Measurements from ENCODE around the gene ALCAM.

Gene ALCAM

DNA sequence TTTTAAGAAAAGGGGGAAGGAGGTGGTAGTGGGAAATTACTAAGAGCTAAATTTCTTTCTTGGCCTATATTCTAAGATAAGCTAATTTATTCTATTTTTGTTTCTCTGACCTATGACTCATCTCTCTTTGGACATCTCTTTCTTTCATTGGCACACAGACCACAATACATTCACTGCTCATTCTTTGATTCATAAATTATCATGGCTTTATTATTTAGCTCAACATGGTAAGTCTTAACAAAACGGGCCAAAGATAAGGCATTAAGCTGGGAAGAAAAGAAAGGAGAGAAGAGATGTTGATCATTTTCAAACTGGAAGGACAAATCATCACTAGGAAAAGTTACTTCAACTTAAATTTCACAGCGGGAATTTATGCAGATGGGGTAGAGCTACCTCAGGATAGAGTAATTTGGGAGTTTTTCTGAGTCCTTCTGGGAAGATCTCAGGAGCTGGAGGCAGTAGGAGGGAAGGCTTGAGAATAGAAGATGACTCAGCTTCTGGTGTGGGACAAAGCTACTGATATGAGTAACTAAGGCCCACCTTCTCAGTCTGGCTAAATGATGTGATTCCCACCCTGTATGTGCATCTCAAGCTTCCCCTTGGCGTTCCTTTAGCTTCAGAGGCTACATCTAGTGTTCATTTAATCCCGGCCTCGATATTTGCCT is 7.5 kb upstream of the ALCAM start:
- TF ChIP-seq, protein P1, sequence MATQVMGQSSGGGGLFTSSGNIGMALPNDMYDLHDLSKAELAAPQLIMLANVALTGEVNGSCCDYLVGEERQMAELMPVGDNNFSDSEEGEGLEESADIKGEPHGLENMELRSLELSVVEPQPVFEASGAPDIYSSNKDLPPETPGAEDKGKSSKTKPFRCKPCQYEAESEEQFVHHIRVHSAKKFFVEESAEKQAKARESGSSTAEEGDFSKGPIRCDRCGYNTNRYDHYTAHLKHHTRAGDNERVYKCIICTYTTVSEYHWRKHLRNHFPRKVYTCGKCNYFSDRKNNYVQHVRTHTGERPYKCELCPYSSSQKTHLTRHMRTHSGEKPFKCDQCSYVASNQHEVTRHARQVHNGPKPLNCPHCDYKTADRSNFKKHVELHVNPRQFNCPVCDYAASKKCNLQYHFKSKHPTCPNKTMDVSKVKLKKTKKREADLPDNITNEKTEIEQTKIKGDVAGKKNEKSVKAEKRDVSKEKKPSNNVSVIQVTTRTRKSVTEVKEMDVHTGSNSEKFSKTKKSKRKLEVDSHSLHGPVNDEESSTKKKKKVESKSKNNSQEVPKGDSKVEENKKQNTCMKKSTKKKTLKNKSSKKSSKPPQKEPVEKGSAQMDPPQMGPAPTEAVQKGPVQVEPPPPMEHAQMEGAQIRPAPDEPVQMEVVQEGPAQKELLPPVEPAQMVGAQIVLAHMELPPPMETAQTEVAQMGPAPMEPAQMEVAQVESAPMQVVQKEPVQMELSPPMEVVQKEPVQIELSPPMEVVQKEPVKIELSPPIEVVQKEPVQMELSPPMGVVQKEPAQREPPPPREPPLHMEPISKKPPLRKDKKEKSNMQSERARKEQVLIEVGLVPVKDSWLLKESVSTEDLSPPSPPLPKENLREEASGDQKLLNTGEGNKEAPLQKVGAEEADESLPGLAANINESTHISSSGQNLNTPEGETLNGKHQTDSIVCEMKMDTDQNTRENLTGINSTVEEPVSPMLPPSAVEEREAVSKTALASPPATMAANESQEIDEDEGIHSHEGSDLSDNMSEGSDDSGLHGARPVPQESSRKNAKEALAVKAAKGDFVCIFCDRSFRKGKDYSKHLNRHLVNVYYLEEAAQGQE (IDR thresholded peaks at IDR 0.05; ENCODE audit: low read depth) = no peak
- TF ChIP-seq CEBPB (IDR thresholded peaks at IDR 0.05) (no peak), TAF1 (IDR thresholded peaks at IDR 0.05; ENCODE audit: low read depth) (no peak), EP300 (IDR thresholded peaks at IDR 0.05; ENCODE audit: borderline replicate concordance) (no peak), ZBTB7A (IDR thresholded peaks at IDR 0.05; ENCODE audit: low read depth) (no peak), RAD21 (IDR thresholded peaks at IDR 0.05; ENCODE audit: low read depth) (no peak), NFIC (IDR thresholded peaks at IDR 0.05) (no peak), TCF12 (IDR thresholded peaks at IDR 0.05; ENCODE audit: low read depth) (no peak), TEAD4 (IDR thresholded peaks at IDR 0.05) (no peak), USF1 (IDR thresholded peaks at IDR 0.05) (no peak), YY1 (IDR thresholded peaks at IDR 0.05; ENCODE audit: low read depth) (no peak), MAX (IDR thresholded peaks at IDR 0.05) (no peak), CREB1 (IDR thresholded peaks at IDR 0.05; ENCODE audit: low read depth) (no peak), FOXM1 (IDR thresholded peaks at IDR 0.05; ENCODE audit: borderline replicate concordance, low read depth) (no peak), EGR1 (IDR thresholded peaks at IDR 0.05) (no peak)

- no peak for TF ChIP-seq EGR1 (IDR thresholded peaks at IDR 0.05)
- TF ChIP-seq EP300 (IDR thresholded peaks at IDR 0.05; ENCODE audit: borderline replicate concordance) = no peak
- TF ChIP-seq, protein P1 (IDR thresholded peaks at IDR 0.05; ENCODE audit: low read depth) = no peak
- no peak for TF ChIP-seq CEBPB (IDR thresholded peaks at IDR 0.05)
- no peak for TF ChIP-seq TCF12 (IDR thresholded peaks at IDR 0.05; ENCODE audit: low read depth)
Measured at GRCh38 chr3:105360003-105360402, 6.7 kb upstream of the ALCAM start.

GRCh38 chr3:105362021-105362665 is 4.6 kb upstream of the ALCAM start:
- TF ChIP-seq TAF1 (IDR thresholded peaks at IDR 0.05; ENCODE audit: low read depth) = no peak

- TF ChIP-seq MAX (IDR thresholded peaks at IDR 0.05) (no peak), CREB1 (IDR thresholded peaks at IDR 0.05; ENCODE audit: low read depth) (no peak), USF1 (IDR thresholded peaks at IDR 0.05) (no peak), EP300 (IDR thresholded peaks at IDR 0.05; ENCODE audit: borderline replicate concordance) (no peak), TCF12 (IDR thresholded peaks at IDR 0.05; ENCODE audit: low read depth) (no peak), TAF1 (IDR thresholded peaks at IDR 0.05; ENCODE audit: low read depth) (no peak), ZBTB7A (IDR thresholded peaks at IDR 0.05; ENCODE audit: low read depth) (no peak), NFIC (IDR thresholded peaks at IDR 0.05) (no peak), YY1 (IDR thresholded peaks at IDR 0.05; ENCODE audit: low read depth) (no peak), EGR1 (IDR thresholded peaks at IDR 0.05) (no peak), RAD21 (IDR thresholded peaks at IDR 0.05; ENCODE audit: low read depth) (no peak), FOXM1 (IDR thresholded peaks at IDR 0.05; ENCODE audit: borderline replicate concordance, low read depth) (no peak), CEBPB (IDR thresholded peaks at IDR 0.05) (no peak), TEAD4 (IDR thresholded peaks at IDR 0.05) (no peak)
- TF ChIP-seq, protein P1 (IDR thresholded peaks at IDR 0.05; ENCODE audit: low read depth) = no peak
Measured at GRCh38 chr3:105364128-105364527, 2.6 kb upstream of the ALCAM start.

Measured in Ishikawa (cell line).